Esophagus squamous epithelium (tissue), 4 donors: ENCODE data around the gene ANKRD40.
"Not testable (repeated sequence)": the region's sequence is repeated elsewhere in the genome, so short reads cannot be mapped to it uniquely, and the experiment has no call there.

Source experiments
- POLR2A ChIP-seq, 4 donors: fragments of 450-650 bp; IDR thresholded peaks; one replicate each; pipeline ENCODE4 v1.6.1; 2017; ENCODE audit warnings: antibody characterized with exemption in 4 of 4, mild to moderate bottlenecking in 4 of 4, moderate library complexity in 3 of 4
- TF ChIP-seq, protein P1 (sequence below), 6 experiments: fragments of 450-650 bp in 4 of 6; fragments of 200-600 bp in 2 of 6; sonication (generic) in 2 of 6; IDR thresholded peaks; one replicate each; pipeline ENCODE4 v1.5.1; 2016 to 2019; ENCODE audit warnings: antibody characterized with exemption in 6 of 6, mild to moderate bottlenecking in 4 of 6, moderate library complexity in 4 of 6

DNA sequence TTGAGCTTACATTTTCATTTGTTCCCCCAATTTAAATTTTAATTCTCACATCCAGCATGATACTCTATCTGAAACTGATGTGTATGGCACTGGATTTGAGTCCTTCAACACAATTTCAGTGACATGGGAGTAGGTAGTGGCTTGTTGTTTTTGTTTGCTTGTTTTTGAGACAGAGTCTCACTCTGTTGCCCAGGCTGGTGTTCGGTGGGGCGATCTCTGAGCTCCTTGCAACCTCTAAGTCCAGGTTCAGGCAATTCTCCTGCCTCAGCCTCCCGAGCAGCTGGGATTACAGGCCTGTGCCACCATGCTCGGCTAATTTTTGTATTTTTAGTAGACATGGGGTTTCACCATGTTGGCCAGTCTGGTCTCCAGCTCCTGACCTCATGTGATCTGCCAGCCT, 1.3 kb upstream of the ANKRD40 start:
- TF ChIP-seq, protein P1, sequence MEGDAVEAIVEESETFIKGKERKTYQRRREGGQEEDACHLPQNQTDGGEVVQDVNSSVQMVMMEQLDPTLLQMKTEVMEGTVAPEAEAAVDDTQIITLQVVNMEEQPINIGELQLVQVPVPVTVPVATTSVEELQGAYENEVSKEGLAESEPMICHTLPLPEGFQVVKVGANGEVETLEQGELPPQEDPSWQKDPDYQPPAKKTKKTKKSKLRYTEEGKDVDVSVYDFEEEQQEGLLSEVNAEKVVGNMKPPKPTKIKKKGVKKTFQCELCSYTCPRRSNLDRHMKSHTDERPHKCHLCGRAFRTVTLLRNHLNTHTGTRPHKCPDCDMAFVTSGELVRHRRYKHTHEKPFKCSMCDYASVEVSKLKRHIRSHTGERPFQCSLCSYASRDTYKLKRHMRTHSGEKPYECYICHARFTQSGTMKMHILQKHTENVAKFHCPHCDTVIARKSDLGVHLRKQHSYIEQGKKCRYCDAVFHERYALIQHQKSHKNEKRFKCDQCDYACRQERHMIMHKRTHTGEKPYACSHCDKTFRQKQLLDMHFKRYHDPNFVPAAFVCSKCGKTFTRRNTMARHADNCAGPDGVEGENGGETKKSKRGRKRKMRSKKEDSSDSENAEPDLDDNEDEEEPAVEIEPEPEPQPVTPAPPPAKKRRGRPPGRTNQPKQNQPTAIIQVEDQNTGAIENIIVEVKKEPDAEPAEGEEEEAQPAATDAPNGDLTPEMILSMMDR (IDR thresholded peaks at IDR 0.05), result not testable (repeated sequence)
- TF ChIP-seq POLR2A (IDR thresholded peaks at IDR 0.05), result not testable (repeated sequence)
